Esophagus muscularis mucosa (tissue), 3 donors: ENCODE results near the gene TJP1.

Experiments
- POLR2A ChIP-seq: fragments of 450-650 bp; IDR thresholded peaks from one replicate; pipeline ENCODE4 v1.6.1; 2017; ENCODE audit warnings: antibody characterized with exemption, moderate library complexity, mild to moderate bottlenecking, low read depth
- TF ChIP-seq, protein P1 (sequence below), 3 experiments: fragments of 200-600 bp in 2 of 3; fragments of 450-650 bp in 1 of 3; sonication (generic) in 2 of 3; IDR thresholded peaks; one replicate each; pipeline ENCODE4 v1.5.1; 2017 to 2019; ENCODE audit warnings: antibody characterized with exemption in 3 of 3, mild to moderate bottlenecking in 2 of 3, moderate library complexity in 1 of 3

DNA sequence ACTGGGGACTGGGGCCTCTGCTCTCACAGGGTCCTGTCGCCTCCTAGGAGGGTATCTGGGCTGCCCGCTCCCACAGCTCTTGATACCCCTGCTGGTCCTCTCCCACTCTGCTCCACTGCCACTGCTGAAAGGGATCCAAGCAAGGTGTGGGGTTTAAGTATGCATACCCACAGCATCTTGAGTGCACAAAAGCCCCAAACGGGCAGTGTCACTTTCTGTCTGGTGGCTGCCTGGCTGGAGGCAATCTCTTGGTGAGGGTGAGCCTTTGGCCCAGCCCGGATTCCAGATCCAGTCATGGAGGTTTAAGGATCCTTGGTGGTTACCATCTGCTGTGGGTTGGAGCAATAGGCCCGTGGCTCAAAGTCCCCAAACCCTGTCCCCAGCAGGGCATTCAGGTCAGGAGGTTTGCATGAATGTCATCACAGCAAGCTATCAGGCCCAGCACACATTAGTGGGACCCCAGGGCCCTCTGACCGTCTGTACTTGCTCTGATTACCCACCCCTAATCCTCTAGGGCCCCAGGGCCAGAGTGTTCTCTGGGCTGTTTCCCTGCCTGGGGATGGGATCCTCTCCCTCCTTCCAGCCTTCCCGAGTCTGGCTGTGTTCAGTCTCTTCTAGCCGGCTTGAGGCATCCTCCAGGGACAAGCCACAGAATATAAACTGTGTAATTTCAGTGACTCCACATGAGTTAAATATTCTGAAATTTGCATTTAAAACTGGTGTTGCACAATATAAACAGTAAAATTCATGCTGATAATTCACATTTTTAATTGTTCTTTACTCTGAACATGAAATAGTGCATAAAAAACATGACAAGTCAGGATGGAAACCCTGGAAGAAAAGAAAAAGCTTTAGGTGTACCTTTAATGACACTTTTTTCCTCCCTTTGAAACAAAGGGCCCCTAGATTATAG lies 4.9 kb upstream of the TJP1 start:
- TF ChIP-seq, protein P1, sequence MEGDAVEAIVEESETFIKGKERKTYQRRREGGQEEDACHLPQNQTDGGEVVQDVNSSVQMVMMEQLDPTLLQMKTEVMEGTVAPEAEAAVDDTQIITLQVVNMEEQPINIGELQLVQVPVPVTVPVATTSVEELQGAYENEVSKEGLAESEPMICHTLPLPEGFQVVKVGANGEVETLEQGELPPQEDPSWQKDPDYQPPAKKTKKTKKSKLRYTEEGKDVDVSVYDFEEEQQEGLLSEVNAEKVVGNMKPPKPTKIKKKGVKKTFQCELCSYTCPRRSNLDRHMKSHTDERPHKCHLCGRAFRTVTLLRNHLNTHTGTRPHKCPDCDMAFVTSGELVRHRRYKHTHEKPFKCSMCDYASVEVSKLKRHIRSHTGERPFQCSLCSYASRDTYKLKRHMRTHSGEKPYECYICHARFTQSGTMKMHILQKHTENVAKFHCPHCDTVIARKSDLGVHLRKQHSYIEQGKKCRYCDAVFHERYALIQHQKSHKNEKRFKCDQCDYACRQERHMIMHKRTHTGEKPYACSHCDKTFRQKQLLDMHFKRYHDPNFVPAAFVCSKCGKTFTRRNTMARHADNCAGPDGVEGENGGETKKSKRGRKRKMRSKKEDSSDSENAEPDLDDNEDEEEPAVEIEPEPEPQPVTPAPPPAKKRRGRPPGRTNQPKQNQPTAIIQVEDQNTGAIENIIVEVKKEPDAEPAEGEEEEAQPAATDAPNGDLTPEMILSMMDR (IDR thresholded peaks at IDR 0.05), result no peak
- no peak for TF ChIP-seq POLR2A
